ENCODE measurements around the gene METTL16.

The METTL16 gene

DNA sequence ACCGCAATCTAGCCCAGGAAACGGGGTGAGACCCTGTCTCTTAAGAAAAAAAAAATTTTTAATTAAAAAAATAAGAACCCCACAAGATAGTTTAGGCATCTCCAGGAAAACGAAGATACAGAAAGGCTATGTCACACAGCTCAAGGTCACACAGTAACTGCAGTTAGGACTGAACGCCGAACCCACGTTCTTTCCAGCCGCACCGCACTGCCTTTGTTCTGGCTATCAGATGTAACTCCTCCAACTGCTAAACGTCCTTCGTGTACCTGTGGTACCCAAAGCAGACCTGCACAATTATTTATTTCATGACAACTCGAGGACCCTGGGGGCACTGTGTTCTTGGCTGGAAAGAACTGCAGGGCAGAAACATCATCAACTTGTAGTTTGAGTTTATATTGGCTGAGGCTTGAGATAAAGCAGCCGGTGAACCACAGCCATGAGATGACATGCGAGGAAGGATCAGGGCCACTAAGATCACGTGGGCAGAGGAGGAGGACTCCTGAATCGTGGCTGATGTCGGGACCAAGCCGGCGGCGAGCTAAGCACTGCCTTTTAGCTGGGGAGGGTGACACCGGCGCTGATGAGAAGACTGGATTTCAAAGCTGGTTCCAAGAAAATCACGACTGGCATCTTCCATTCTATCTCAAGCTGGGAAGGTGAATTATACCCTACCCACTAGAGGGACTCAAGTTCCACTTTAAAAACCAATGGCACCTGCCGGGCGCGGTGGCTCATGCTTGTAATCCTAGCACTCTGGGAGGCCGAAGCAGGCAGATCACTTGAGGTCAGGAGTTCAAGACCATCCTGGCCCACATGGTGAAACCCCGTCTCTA is 90.2 kb downstream of the METTL16 start:
- Histone ChIP-seq H3K4me3 (ENCODE audit: low read depth in 1 of 2, low read length in 2 of 2) (no peak overlapping the region), H3K36me3 (ENCODE audit: insufficient read depth, low read length) (peaks cover 54% of the 10 kb centered on the region), H3K27me3 (ENCODE audit: insufficient read depth, low read length, poor library complexity) (no peaks in the 10 kb centered on the region), H2AFZ (ENCODE audit: low read depth, low read length) (no peak overlapping the region), H4K20me1 (ENCODE audit: insufficient read depth, low read length) (no peaks in the 10 kb centered on the region), H3K27ac (ENCODE audit: low read length) (no peak overlapping the region), H3K9ac (ENCODE audit: low read depth, low read length) (no peak overlapping the region), H3K79me2 (ENCODE audit: insufficient read depth, low read length) (no peaks in the 10 kb centered on the region), H3K4me2 (ENCODE audit: insufficient read depth, low read length) (no peak overlapping the region), H3K9me3 (ENCODE audit: insufficient read depth, low read length, severe bottlenecking) (no peaks in the 10 kb centered on the region), H3K4me1 (ENCODE audit: insufficient read depth, low read length) (no peaks in the 10 kb centered on the region)
- TF ChIP-seq, protein P1, sequence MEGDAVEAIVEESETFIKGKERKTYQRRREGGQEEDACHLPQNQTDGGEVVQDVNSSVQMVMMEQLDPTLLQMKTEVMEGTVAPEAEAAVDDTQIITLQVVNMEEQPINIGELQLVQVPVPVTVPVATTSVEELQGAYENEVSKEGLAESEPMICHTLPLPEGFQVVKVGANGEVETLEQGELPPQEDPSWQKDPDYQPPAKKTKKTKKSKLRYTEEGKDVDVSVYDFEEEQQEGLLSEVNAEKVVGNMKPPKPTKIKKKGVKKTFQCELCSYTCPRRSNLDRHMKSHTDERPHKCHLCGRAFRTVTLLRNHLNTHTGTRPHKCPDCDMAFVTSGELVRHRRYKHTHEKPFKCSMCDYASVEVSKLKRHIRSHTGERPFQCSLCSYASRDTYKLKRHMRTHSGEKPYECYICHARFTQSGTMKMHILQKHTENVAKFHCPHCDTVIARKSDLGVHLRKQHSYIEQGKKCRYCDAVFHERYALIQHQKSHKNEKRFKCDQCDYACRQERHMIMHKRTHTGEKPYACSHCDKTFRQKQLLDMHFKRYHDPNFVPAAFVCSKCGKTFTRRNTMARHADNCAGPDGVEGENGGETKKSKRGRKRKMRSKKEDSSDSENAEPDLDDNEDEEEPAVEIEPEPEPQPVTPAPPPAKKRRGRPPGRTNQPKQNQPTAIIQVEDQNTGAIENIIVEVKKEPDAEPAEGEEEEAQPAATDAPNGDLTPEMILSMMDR (IDR thresholded peaks at IDR 0.05; ENCODE audit: borderline replicate concordance, extremely low read depth, low read length, poor library complexity, severe bottlenecking): no peak
- no peak for TF ChIP-seq EZH2 (IDR thresholded peaks at IDR 0.05; ENCODE audit: borderline replicate concordance, low read depth, low read length, severe bottlenecking)
- no peak for ATAC-seq (ENCODE audit: insufficient read depth, low read depth)
- no peak for DNase-seq

DNA sequence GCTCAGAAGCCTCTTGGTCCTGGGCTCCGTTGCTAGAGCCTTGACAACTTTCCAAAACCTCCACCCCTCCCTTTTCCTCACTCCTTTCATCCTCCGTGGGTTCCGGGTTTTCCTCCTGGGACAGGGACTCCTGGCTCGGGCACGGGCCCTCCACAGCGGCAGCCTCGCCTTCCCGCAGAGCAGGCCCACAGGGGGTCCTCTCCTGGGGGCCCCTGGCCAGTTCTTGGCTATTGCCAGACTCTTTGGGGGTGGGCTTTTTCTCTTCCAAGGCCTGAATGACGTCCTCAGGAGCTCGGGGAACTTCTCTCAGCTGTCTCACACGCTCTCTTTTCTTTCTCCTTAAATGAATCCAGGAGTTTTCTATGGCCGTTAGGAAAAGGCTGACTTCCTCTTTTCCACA is 91.5 kb downstream of the METTL16 start:
- no peak overlapping the region for H3K27ac ChIP-seq (ENCODE audit: low read length)
- H2AFZ ChIP-seq (ENCODE audit: low read depth, low read length): no peak overlapping the region
- H3K4me2 ChIP-seq (ENCODE audit: insufficient read depth, low read length): no peak overlapping the region
- H3K4me3 ChIP-seq (ENCODE audit: low read depth in 1 of 2, low read length in 2 of 2): no peak overlapping the region
- H3K9ac ChIP-seq (ENCODE audit: low read depth, low read length): no peak overlapping the region
- peaks cover 52% of the 10 kb centered on the region for H3K36me3 ChIP-seq (ENCODE audit: insufficient read depth, low read length)
- TF ChIP-seq, protein P1 (IDR thresholded peaks at IDR 0.05; ENCODE audit: borderline replicate concordance, extremely low read depth, low read length, poor library complexity, severe bottlenecking): no peak
- TF ChIP-seq EZH2 (IDR thresholded peaks at IDR 0.05; ENCODE audit: borderline replicate concordance, low read depth, low read length, severe bottlenecking): no peak
- H4K20me1 ChIP-seq (ENCODE audit: insufficient read depth, low read length): no peaks in the 10 kb centered on the region
- no peaks in the 10 kb centered on the region for H3K27me3 ChIP-seq (ENCODE audit: insufficient read depth, low read length, poor library complexity)
- H3K9me3 ChIP-seq (ENCODE audit: insufficient read depth, low read length, severe bottlenecking): no peaks in the 10 kb centered on the region
- H3K79me2 ChIP-seq (ENCODE audit: insufficient read depth, low read length): no peaks in the 10 kb centered on the region
- DNase-seq (no peak), ATAC-seq (ENCODE audit: insufficient read depth, low read depth) (no peak)
- H3K4me1 ChIP-seq (ENCODE audit: insufficient read depth, low read length): peaks cover 3% of the 10 kb centered on the region; the same call in 1 of the 2 replicates

DNA sequence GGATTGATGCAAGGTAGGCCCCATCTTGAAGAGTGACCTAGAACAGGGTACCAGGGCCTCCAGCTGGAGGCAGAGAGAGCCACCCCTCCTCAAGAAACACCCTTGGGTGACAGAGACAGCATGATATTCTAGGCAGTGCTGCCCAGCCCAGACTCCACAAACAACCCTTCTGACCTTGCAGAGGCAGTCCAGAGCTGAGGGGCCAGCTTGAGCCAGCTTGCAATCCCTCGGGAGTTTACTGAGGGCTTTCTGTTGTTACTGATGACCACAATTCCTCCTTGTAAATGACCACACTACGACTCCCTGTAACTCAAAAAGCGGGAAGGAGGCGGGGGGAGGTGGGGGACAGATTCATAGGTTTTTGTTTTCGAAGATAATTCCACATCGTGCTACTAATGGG is 92.2 kb downstream of the METTL16 start:
- Histone ChIP-seq H3K4me2 (ENCODE audit: insufficient read depth, low read length) (no peak overlapping the region), H3K79me2 (ENCODE audit: insufficient read depth, low read length) (no peaks in the 10 kb centered on the region), H3K9me3 (ENCODE audit: insufficient read depth, low read length, severe bottlenecking) (no peaks in the 10 kb centered on the region), H3K4me3 (ENCODE audit: low read depth in 1 of 2, low read length in 2 of 2) (no peak overlapping the region), H2AFZ (ENCODE audit: low read depth, low read length) (no peak overlapping the region), H3K27ac (ENCODE audit: low read length) (no peak overlapping the region), H4K20me1 (ENCODE audit: insufficient read depth, low read length) (no peaks in the 10 kb centered on the region), H3K4me1 (ENCODE audit: insufficient read depth, low read length) (peaks cover 3% of the 10 kb centered on the region; the same call in 1 of the 2 replicates), H3K36me3 (ENCODE audit: insufficient read depth, low read length) (peaks cover 58% of the 10 kb centered on the region), H3K27me3 (ENCODE audit: insufficient read depth, low read length, poor library complexity) (no peaks in the 10 kb centered on the region), H3K9ac (ENCODE audit: low read depth, low read length) (no peak overlapping the region)
- no peak for DNase-seq
- no peak for ATAC-seq (ENCODE audit: insufficient read depth, low read depth)
- TF ChIP-seq, protein P1 (IDR thresholded peaks at IDR 0.05; ENCODE audit: borderline replicate concordance, extremely low read depth, low read length, poor library complexity, severe bottlenecking): no peak
- no peak for TF ChIP-seq EZH2 (IDR thresholded peaks at IDR 0.05; ENCODE audit: borderline replicate concordance, low read depth, low read length, severe bottlenecking)

All from DND-41 (cell line).